GM08714 (cell line): ENCODE data around the gene C2orf49.

Source experiments
- H3K4me3 ChIP-seq: fragments of 200-500 bp; sonication (Bioruptor generic); 2 replicates; pipeline ENCODE4 v1.5.1; 2014; ENCODE audit warnings: mild to moderate bottlenecking, low read length, inconsistent platforms
- ZNF274 ChIP-seq: IDR thresholded peaks from 2 replicates; pipeline ENCODE4 v1.6.1; 2012; ENCODE audit warnings: mild to moderate bottlenecking, low read depth, low read length

The C2orf49 gene

GRCh38 chr2:105328281-105329196 lies 8.8 kb upstream of the C2orf49 start:
- peak overlapping the region; percentile 89 for H3K4me3 ChIP-seq
- TF ChIP-seq ZNF274: no peak

GRCh38 chr2:105329197-105329554 lies 8.2 kb upstream of the C2orf49 start:
- H3K4me3 ChIP-seq: peak overlapping the region; percentile 89
- TF ChIP-seq ZNF274: no peak

GRCh38 chr2:105329561-105330495 lies 7.5 kb upstream of the C2orf49 start, which contains the start of gene TGFBRAP1:
TGFBRAP1 (minus strand) TSS chr2:105329735; CDS start chr2:105308301, 21,434 bp downstream.
- peak within 1 kb of the TSS; percentile 89 for H3K4me3 ChIP-seq
- TF ChIP-seq ZNF274: no peak

- TF ChIP-seq ZNF274: no peak
- no peak overlapping the region for H3K4me3 ChIP-seq
Observed at GRCh38 chr2:105330681-105331375, 6.5 kb upstream of the C2orf49 start.

- no peak for TF ChIP-seq ZNF274
- H3K4me3 ChIP-seq: no peak overlapping the region
Observed at GRCh38 chr2:105334211-105334610, 3.1 kb upstream of the C2orf49 start.

- no peak overlapping the region for H3K4me3 ChIP-seq
- no peak for TF ChIP-seq ZNF274
Observed at GRCh38 chr2:105335469-105335868, 1.9 kb upstream of the C2orf49 start.

GRCh38 chr2:105336786-105337121 lies 586 bp upstream of the C2orf49 start:
- TF ChIP-seq ZNF274: no peak
- H3K4me3 ChIP-seq: peak overlapping the region; percentile 100

GRCh38 chr2:105338020-105338385 lies 663 bp downstream of the C2orf49 start:
- no peak for TF ChIP-seq ZNF274
- peak overlapping the region; percentile 100 for H3K4me3 ChIP-seq

GRCh38 chr2:105339414-105339813 lies 2.1 kb downstream of the C2orf49 start:
- H3K4me3 ChIP-seq: no peak overlapping the region
- TF ChIP-seq ZNF274: no peak

- no peak overlapping the region for H3K4me3 ChIP-seq
- no peak for TF ChIP-seq ZNF274
Observed at GRCh38 chr2:105344704-105345345, 7.5 kb downstream of the C2orf49 start.

- no peak overlapping the region for H3K4me3 ChIP-seq
- TF ChIP-seq ZNF274: no peak
Observed at GRCh38 chr2:105357122-105357521, 19.8 kb downstream of the C2orf49 start.

- no peak for TF ChIP-seq ZNF274
- H3K4me3 ChIP-seq: no peak overlapping the region
Observed at GRCh38 chr2:105358593-105358992, 21.3 kb downstream of the C2orf49 start.

- TF ChIP-seq ZNF274: no peak
- H3K4me3 ChIP-seq: no peak overlapping the region
Observed at GRCh38 chr2:105361102-105361889, 24.0 kb downstream of the C2orf49 start.
